IPS-15b (cell line): ENCODE measurements around the gene TFPI2.

ENCODE experiments used
- H3K27me3 ChIP-seq: one replicate; pipeline ENCODE4 v1.6.1; 2013; ENCODE audit warnings: low read length; ENCODE audit not compliant: control insufficient read depth, insufficient read depth
- H3K36me3 ChIP-seq: one replicate; pipeline ENCODE4 v1.6.1; 2013; ENCODE audit warnings: low read length; ENCODE audit not compliant: control insufficient read depth, insufficient read depth
- H3K4me1 ChIP-seq: one replicate; pipeline ENCODE4 v1.6.1; 2013; ENCODE audit warnings: mild to moderate bottlenecking, low read length; ENCODE audit not compliant: control insufficient read depth, insufficient read depth
- H3K4me3 ChIP-seq: one replicate; pipeline ENCODE4 v1.5.1; 2013; ENCODE audit warnings: low read depth, low read length
- H3K9ac ChIP-seq: one replicate; pipeline ENCODE4 v1.6.1; 2013; ENCODE audit warnings: low read depth, mild to moderate bottlenecking, low read length
- H3K9me3 ChIP-seq: one replicate; pipeline ENCODE4 v1.6.1; 2013; ENCODE audit warnings: mild to moderate bottlenecking, low read length; ENCODE audit not compliant: control insufficient read depth, insufficient read depth

TFPI2 gene

DNA sequence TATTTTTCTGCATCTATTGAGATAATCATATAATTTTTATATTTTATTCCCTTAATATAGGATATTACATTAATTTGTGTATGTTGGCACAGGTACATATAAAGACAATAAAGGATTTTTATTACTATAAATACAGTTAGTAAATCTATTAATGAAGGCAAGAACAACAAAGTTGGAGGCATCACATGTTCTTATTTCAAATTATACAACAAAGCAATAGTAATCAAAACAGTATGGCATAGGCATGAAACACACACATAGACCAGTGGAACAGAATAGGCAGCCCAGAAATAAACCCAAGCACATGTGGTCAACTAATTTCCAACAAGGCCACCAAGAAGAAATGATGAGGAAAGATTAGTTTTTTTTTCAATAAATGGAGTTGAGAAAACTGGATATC lies 11.2 kb downstream of the TFPI2 start:
- Histone ChIP-seq H3K9ac (no peak overlapping the region), H3K4me1 (no peaks in the 10 kb centered on the region), H3K36me3 (no peaks in the 10 kb centered on the region), H3K9me3 (peaks cover 4% of the 10 kb centered on the region), H3K27me3 (no peaks in the 10 kb centered on the region), H3K4me3 (no peak overlapping the region)

DNA sequence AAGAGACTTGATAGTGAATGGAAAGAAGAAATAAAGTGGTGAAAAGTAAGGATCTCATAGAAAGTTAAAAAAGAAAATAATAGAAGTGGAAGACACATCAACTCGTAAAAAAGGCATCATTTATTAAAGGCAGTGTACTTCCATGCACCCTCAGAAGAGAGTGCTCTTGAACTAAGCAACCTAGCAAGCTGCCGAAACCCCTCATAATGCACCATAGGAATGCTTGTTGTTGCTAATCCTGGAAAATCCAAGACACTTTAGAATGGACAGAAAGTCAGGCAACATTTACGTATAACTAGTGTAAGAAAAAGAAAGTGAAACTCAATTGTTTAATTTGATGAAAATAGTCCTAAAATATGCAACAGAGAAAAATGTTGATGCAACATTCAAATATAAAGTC lies 12.8 kb downstream of the TFPI2 start:
- no peaks in the 10 kb centered on the region for H3K36me3 ChIP-seq
- peaks cover 4% of the 10 kb centered on the region for H3K9me3 ChIP-seq
- H3K9ac ChIP-seq = no peak overlapping the region
- no peak overlapping the region for H3K4me3 ChIP-seq
- H3K27me3 ChIP-seq = no peaks in the 10 kb centered on the region
- H3K4me1 ChIP-seq = no peaks in the 10 kb centered on the region

- H3K9ac ChIP-seq = no peak overlapping the region
- H3K36me3 ChIP-seq = no peaks in the 10 kb centered on the region
- no peaks in the 10 kb centered on the region for H3K27me3 ChIP-seq
- no peaks in the 10 kb centered on the region for H3K4me1 ChIP-seq
- peaks cover 4% of the 10 kb centered on the region for H3K9me3 ChIP-seq
- H3K4me3 ChIP-seq = no peak overlapping the region
These were observed 16.5 kb downstream of the TFPI2 start for GRCh38 chr7:93873998-93874574.

GRCh38 chr7:93866886-93867285 lies 23.7 kb downstream of the TFPI2 start:
- H3K9me3 ChIP-seq = no peaks in the 10 kb centered on the region
- H3K27me3 ChIP-seq = no peaks in the 10 kb centered on the region
- no peaks in the 10 kb centered on the region for H3K4me1 ChIP-seq
- no peak overlapping the region for H3K9ac ChIP-seq
- H3K4me3 ChIP-seq = no peak overlapping the region
- no peaks in the 10 kb centered on the region for H3K36me3 ChIP-seq

DNA sequence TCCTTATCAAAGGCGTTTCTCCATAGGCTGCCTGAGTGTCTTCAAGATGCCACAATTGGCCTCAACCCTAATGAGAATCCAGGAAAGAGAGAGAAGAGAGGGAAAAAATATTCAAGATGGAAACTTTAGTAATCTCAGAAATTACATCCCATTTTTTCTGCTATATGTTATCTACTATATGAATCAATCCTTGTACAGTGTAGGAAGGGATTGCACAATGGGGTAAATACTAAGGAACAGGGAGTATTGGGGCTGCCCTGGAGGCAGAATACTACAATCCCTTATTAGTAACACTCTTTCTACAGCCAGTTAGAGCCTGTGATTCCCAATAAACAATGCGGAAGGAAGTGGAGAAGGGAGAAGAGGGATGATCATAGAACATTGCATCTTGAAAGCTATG lies 27.9 kb downstream of the TFPI2 start:
- H3K27me3 ChIP-seq = no peaks in the 10 kb centered on the region
- H3K9ac ChIP-seq = no peak overlapping the region
- H3K9me3 ChIP-seq = no peaks in the 10 kb centered on the region
- H3K4me1 ChIP-seq = no peaks in the 10 kb centered on the region
- H3K4me3 ChIP-seq = no peak overlapping the region
- no peaks in the 10 kb centered on the region for H3K36me3 ChIP-seq

- Histone ChIP-seq H3K9ac (no peak overlapping the region), H3K9me3 (no peaks in the 10 kb centered on the region)
These were observed 29.1 kb downstream of the TFPI2 start for GRCh38 chr7:93861325-93861949.

GRCh38 chr7:93860261-93860660 lies 30.3 kb downstream of the TFPI2 start:
- Histone ChIP-seq H3K9me3 (no peaks in the 10 kb centered on the region), H3K27me3 (no peaks in the 10 kb centered on the region), H3K4me3 (no peak overlapping the region), H3K9ac (no peak overlapping the region), H3K4me1 (no peaks in the 10 kb centered on the region), H3K36me3 (no peaks in the 10 kb centered on the region)

More at GRCh38 chr7:93861325-93861949, 29.1 kb downstream of the TFPI2 start:
- Histone ChIP-seq H3K4me3 (no peak overlapping the region), H3K4me1 (no peaks in the 10 kb centered on the region), H3K27me3 (no peaks in the 10 kb centered on the region), H3K36me3 (no peaks in the 10 kb centered on the region)

GRCh38 chr7:93858857-93859256 lies 31.7 kb downstream of the TFPI2 start:
- H3K36me3 ChIP-seq = no peaks in the 10 kb centered on the region
- no peaks in the 10 kb centered on the region for H3K27me3 ChIP-seq
- no peaks in the 10 kb centered on the region for H3K9me3 ChIP-seq
- H3K4me1 ChIP-seq = no peaks in the 10 kb centered on the region
- H3K9ac ChIP-seq = no peak overlapping the region
- no peak overlapping the region for H3K4me3 ChIP-seq

DNA sequence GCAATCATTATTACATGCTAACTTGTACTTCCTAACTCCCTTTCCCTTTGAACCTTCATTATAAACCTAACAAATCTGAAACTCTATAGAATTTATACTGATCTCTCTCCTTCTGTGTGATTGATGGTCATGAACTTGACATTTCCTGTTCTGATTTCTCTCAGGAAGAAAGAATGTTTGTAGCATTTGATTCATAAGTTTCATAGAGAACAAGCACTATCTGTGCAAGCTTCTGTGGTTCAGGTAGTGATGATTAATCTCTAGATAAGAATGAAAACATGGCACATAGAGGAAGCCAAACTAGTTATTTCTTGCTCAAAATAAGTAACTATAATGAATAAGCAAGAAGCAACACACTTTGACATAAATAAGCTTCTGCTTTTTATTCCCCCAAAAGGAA lies 34.2 kb downstream of the TFPI2 start:
- no peaks in the 10 kb centered on the region for H3K36me3 ChIP-seq
- no peaks in the 10 kb centered on the region for H3K9me3 ChIP-seq
- no peaks in the 10 kb centered on the region for H3K27me3 ChIP-seq
- no peak overlapping the region for H3K9ac ChIP-seq
- H3K4me3 ChIP-seq = no peak overlapping the region
- no peaks in the 10 kb centered on the region for H3K4me1 ChIP-seq

DNA sequence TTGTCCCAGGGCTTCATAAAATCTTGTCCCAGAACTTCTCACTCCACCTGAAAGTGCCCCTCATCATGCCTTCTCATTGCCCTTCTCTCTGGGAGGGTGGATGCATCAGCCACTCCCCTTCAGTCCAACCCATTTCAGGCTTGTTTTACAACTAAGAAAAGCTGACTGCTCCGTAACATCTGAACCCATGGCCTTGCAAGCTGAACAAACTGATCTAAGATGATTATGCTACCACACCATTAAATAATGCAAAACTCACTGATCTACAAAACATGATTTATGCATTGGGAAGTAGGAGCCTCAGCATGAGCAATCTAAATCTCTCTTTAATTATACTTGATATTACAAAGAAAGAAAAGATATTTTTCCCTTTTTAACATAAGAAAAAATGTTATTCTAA lies 34.8 kb downstream of the TFPI2 start:
- no peaks in the 10 kb centered on the region for H3K4me1 ChIP-seq
- no peak overlapping the region for H3K4me3 ChIP-seq
- H3K36me3 ChIP-seq = no peaks in the 10 kb centered on the region
- H3K9me3 ChIP-seq = no peaks in the 10 kb centered on the region
- no peaks in the 10 kb centered on the region for H3K27me3 ChIP-seq
- no peak overlapping the region for H3K9ac ChIP-seq

DNA sequence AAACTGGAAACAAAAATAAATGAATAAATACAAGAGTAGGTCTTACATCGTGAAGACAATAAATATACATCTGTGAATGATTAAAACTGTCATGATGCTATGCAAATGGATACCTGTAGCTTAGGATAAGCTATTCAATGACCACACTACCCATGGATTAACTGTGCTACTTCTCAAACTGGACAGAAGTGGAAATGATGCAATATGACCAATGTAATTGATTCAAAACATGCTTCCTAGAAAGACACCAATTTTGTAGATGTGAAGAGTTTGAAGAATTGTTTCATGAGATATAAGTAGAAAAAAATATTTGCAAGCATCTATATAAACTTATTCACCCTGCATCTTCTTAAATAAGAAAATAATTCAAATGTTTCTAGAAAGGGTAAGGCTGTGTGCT lies 36.1 kb downstream of the TFPI2 start:
- Histone ChIP-seq H3K27me3 (no peaks in the 10 kb centered on the region), H3K9ac (no peak overlapping the region), H3K4me1 (no peaks in the 10 kb centered on the region), H3K4me3 (no peak overlapping the region), H3K9me3 (no peaks in the 10 kb centered on the region), H3K36me3 (no peaks in the 10 kb centered on the region)

DNA sequence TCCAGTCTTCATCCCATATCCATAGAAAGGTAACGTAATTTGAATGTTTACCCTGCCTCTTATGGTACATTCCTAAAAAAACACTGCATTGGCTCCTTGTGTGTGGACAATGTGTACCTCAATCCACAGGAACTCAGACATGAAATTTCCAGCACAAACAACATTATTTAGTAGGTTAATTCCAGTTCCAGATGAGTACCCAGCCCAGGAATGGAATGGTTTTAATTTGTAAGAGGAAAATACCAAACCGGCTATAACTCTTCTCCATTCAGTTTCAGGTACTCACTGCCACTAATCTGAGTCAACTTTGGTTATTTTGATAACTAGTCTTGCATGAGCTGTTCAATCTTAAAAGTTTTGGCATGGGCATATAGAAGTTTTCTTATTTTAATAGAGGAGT lies 39.0 kb downstream of the TFPI2 start:
- H3K36me3 ChIP-seq = no peaks in the 10 kb centered on the region
- H3K9ac ChIP-seq = no peak overlapping the region
- no peaks in the 10 kb centered on the region for H3K4me1 ChIP-seq
- no peaks in the 10 kb centered on the region for H3K9me3 ChIP-seq
- H3K27me3 ChIP-seq = no peaks in the 10 kb centered on the region
- no peak overlapping the region for H3K4me3 ChIP-seq
